Immature natural killer cell (primary cell): ENCODE data around the gene UQCR11. TPM values are rescaled to one million over a fixed set of nuclear protein-coding genes. Genes with fewer than 3 reads are reported as not detected.
A peak's percentile ranks its signal among the peaks of the same experiment; 100 is the strongest.

Source experiments
- DNase-seq, 3 donors: peaks; one replicate each; pipeline ENCODE4 v3.0.0; 2022; ENCODE audit warnings: mixed read lengths in 1 of 3
- H3K27ac Mint-ChIP-seq, 6 donors: one replicate each; pipeline ENCODE4 v1.8.0; 2020; ENCODE audit warnings: mixed read lengths in 6 of 6, mild to moderate bottlenecking in 5 of 6, inconsistent platforms in 4 of 6, moderate library complexity in 3 of 6
- H3K27me3 Mint-ChIP-seq, 3 donors: one replicate each; pipeline ENCODE4 v1.8.0; 2020 to 2021; ENCODE audit warnings: low read depth in 3 of 3, mild to moderate bottlenecking in 3 of 3, mixed read lengths in 3 of 3, moderate library complexity in 3 of 3, inconsistent platforms in 1 of 3
- H3K36me3 Mint-ChIP-seq, 3 donors: one replicate each; pipeline ENCODE4 v1.8.0; 2020; ENCODE audit warnings: mixed read lengths in 3 of 3, inconsistent platforms in 2 of 3, mild to moderate bottlenecking in 2 of 3
- H3K4me1 Mint-ChIP-seq, 2 donors: one replicate each; pipeline ENCODE4 v1.8.0; 2020; ENCODE audit warnings: inconsistent platforms in 2 of 2, mild to moderate bottlenecking in 2 of 2, mixed read lengths in 2 of 2, moderate library complexity in 1 of 2
- H3K4me3 Mint-ChIP-seq, 5 donors: one replicate each; pipeline ENCODE4 v1.8.0; 2020; ENCODE audit warnings: mild to moderate bottlenecking in 5 of 5, mixed read lengths in 5 of 5, inconsistent platforms in 3 of 5, moderate library complexity in 3 of 5
- H3K9me3 Mint-ChIP-seq, 6 donors: one replicate each; pipeline ENCODE4 v1.8.0; 2020; ENCODE audit warnings: mild to moderate bottlenecking in 6 of 6, mixed read lengths in 6 of 6, inconsistent platforms in 4 of 6, moderate library complexity in 3 of 6
- polyA plus RNA-seq, 3 donors: library from polyadenylated mRNA; unstranded; fragments of 300-500 nt; fragmentation: Illumina TruSeq; gene quantifications; one replicate each; pipeline ENCODE4 v1.2.3, GENCODE V29; 2021

UQCR11 gene
- polyA plus RNA-seq, 3 donors from 2014 or later = 572 to 1,041 (median 633) TPM

- Mint-ChIP-seq H3K9me3 (no peaks in the 10 kb centered on the region), H3K27me3 (peaks cover 0 to 2% (median 0%) of the 10 kb centered on the region in 3 donors), H3K4me3 (no peak overlapping the region), H3K36me3 (peaks cover 0 to 8% (median 6%) of the 10 kb centered on the region in 3 donors), H3K4me1 (peaks cover 5 to 11% of the 10 kb centered on the region in 2 donors), H3K27ac (no peak overlapping the region)
- DNase-seq = no peak
Observed at GRCh38 chr19:1584500-1585242, 20.6 kb downstream of the UQCR11 start.

DNA sequence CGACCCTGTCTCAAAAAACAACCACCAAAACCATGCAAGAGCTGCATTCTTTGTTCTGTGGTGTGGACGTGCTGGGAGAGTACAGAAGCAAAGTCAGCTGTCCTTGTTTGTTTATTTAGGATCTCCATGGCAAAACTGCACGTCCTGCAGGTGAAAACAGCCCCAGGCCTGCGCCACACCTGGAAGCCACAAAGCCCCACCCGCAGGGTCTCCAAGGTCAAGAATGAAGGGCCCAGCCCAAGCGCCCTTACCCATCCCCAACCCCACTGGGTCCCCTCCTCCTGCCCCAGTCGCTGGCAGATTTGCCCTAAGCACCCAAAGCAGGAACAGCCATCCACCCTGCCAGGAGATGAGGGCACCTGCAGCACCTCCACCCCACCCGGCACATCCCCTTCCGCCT, 23.1 kb downstream of the UQCR11 start:
- H3K4me1 Mint-ChIP-seq = peaks cover 5 to 6% of the 10 kb centered on the region in 2 donors
- peaks cover 0 to 8% (median 6%) of the 10 kb centered on the region in 3 donors for H3K36me3 Mint-ChIP-seq
- H3K27me3 Mint-ChIP-seq = no peaks in the 10 kb centered on the region
- H3K4me3 Mint-ChIP-seq = no peak overlapping the region
- H3K9me3 Mint-ChIP-seq = no peaks in the 10 kb centered on the region
- DNase-seq = no peak
- no peak overlapping the region for H3K27ac Mint-ChIP-seq

GRCh38 chr19:1580957-1581356, 24.3 kb downstream of the UQCR11 start:
- no peak for DNase-seq
- Mint-ChIP-seq H3K4me3 (no peak overlapping the region), H3K27me3 (peaks cover 0 to under 1% (median 0%) of the 10 kb centered on the region in 3 donors), H3K9me3 (no peaks in the 10 kb centered on the region), H3K36me3 (peaks cover 0 to 8% (median 6%) of the 10 kb centered on the region in 3 donors), H3K27ac (no peak overlapping the region), H3K4me1 (peaks cover 3% of the 10 kb centered on the region in 2 donors)

DNA sequence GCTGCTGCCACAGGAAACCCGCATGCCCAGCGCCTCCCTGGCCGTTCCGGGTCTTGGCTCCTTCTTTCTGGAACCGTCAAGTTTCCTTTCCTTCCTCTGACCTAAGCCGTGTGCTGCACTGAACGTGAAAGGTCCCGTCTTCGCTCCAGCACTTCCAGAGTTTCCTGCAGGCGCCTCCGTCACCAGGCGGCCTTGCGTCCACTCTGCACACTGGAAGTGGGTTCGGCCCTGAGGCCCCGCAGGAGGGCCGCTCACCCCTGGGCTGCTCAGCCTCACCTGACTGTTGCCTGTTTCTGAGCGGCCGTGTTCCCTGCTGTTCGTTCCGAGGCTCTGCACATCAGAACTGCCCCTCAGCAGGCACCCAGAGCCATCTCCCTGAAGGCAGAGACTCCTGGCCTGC, 24.9 kb downstream of the UQCR11 start:
- no peaks in the 10 kb centered on the region for H3K4me1 Mint-ChIP-seq
- H3K36me3 Mint-ChIP-seq = peaks cover 0 to 8% (median 6%) of the 10 kb centered on the region in 3 donors
- no peak overlapping the region for H3K27ac Mint-ChIP-seq
- no peak for DNase-seq
- no peaks in the 10 kb centered on the region for H3K9me3 Mint-ChIP-seq
- peaks cover 0 to 2% (median 0%) of the 10 kb centered on the region in 3 donors for H3K27me3 Mint-ChIP-seq
- H3K4me3 Mint-ChIP-seq = no peak overlapping the region

GRCh38 chr19:1579222-1579621, 26.0 kb downstream of the UQCR11 start:
- Mint-ChIP-seq H3K9me3 (no peaks in the 10 kb centered on the region), H3K36me3 (peaks cover 0 to 8% (median 6%) of the 10 kb centered on the region in 3 donors), H3K4me1 (no peaks in the 10 kb centered on the region), H3K27me3 (peaks cover 0 to 2% (median 0%) of the 10 kb centered on the region in 3 donors), H3K27ac (no peak overlapping the region), H3K4me3 (no peak overlapping the region)
- DNase-seq = no peak

- Mint-ChIP-seq H3K4me3 (no peak overlapping the region), H3K27me3 (peaks cover 0 to 2% (median 2%) of the 10 kb centered on the region in 3 donors), H3K36me3 (peaks cover 0 to 6% (median 4%) of the 10 kb centered on the region in 3 donors), H3K27ac (no peak overlapping the region), H3K9me3 (no peaks in the 10 kb centered on the region), H3K4me1 (no peaks in the 10 kb centered on the region)
- no peak for DNase-seq
Observed at GRCh38 chr19:1577929-1578618, 27.2 kb downstream of the UQCR11 start.

- peaks cover 0 to 2% (median 2%) of the 10 kb centered on the region in 3 donors for H3K27me3 Mint-ChIP-seq
Observed at GRCh38 chr19:1577090-1577928, 28.0 kb downstream of the UQCR11 start.

DNA sequence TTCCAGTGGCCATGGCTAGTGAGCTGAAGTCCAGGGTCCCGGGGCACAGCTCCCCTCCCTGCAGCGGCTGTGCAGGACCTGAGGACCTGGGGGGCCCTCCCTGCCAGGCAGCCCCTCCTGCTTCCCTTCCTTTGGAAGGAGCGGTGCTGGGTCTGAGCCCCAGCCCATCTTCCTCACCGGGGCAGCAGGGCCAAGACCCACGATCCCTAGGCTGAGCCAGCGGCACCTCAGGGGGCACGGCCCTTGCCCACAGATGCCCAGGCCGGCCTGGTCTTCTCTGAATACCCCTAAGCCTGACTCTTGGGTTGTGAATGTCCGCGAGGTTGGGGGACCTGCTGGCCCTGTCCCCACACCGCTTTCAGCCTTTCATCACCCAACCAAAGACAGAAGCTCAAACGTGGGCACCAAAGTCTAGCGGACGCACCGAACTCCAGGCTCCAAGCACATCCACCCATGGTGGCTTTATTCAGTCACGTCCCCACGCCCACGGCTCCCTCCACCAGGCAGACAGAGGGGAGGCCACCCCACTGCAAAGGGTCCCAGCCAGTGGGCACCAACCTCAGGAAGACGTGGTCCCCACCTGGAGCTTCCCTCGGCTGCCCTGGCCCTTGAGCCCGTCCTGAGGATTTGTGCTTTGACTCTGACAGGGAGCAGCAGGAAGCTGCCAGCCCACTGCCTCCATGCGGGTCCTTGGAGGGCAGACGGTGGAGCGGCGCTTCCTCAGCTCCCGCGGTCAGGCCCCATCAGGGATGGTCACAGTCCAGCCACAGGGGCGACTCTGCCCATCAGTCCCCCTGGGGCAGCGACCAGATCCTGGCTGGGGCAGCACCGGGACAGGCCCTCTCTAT, 28.8 kb downstream of the UQCR11 start:
- Mint-ChIP-seq H3K4me1 (no peaks in the 10 kb centered on the region), H3K27ac (no peak overlapping the region), H3K4me3 (no peak overlapping the region), H3K36me3 (peaks cover 0 to 6% (median 4%) of the 10 kb centered on the region in 3 donors), H3K9me3 (no peaks in the 10 kb centered on the region), H3K27me3 (peaks cover 2 to 3% (median 2%) of the 10 kb centered on the region in 3 donors)
- DNase-seq = no peak

More at GRCh38 chr19:1577090-1577928, 28.0 kb downstream of the UQCR11 start:
- Mint-ChIP-seq H3K9me3 (no peaks in the 10 kb centered on the region), H3K27ac (no peak overlapping the region), H3K36me3 (peaks cover 0 to 6% (median 4%) of the 10 kb centered on the region in 3 donors), H3K4me3 (no peak overlapping the region), H3K4me1 (no peaks in the 10 kb centered on the region)
- no peak for DNase-seq

DNA sequence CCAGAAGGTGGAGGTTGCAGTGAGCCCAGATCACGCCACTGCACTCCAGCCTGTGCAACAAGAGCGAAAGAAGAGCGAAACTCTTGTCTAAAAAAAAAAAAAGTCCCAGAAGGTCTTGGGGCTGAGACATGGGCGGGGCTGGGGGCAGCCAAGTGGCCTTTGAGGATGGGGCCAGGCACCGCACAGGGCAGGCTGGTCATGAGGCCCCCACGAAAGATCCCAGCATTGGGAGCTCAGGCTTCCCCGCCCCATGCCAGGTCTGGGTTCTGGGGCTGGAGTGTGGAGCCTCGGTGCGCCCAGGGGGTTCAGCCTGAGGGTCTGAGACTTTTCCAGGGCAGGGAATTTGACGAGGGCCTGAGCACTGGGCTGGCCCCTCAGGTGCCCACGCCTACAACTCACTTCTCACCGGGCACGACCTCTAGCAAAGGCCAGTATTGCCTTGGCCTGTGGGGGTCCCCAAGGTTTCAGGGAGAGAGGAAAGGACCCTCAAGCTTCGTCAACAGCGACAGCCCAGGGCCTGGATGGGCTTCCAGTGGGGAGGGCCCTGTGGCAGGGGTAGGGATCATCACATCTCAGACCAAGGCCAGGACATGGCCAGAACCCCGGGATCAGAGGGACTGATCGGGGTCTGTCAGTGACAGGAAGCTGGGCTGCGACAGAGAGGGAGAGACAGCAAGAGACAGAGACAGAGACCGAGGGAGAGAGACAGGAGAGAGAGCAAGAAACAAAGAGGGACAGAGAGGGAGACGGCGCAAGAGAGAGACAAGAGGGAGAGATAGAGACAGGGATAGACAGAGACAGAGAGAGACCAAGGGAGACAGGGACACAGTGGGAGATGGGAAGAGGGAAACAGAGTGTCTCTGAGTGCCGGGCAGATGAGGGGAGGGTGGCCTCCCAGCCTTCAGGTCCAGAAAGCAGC, 29.7 kb downstream of the UQCR11 start:
- Mint-ChIP-seq H3K9me3 (no peaks in the 10 kb centered on the region), H3K4me1 (no peaks in the 10 kb centered on the region), H3K4me3 (no peak overlapping the region), H3K36me3 (peaks cover 0 to 4% (median 3%) of the 10 kb centered on the region in 3 donors), H3K27me3 (peaks cover 2 to 4% (median 2%) of the 10 kb centered on the region in 3 donors), H3K27ac (peak overlapping the region in 3 of 6 donors; percentile 46 to 90 (median 55))
- DNase-seq = no peak

DNA sequence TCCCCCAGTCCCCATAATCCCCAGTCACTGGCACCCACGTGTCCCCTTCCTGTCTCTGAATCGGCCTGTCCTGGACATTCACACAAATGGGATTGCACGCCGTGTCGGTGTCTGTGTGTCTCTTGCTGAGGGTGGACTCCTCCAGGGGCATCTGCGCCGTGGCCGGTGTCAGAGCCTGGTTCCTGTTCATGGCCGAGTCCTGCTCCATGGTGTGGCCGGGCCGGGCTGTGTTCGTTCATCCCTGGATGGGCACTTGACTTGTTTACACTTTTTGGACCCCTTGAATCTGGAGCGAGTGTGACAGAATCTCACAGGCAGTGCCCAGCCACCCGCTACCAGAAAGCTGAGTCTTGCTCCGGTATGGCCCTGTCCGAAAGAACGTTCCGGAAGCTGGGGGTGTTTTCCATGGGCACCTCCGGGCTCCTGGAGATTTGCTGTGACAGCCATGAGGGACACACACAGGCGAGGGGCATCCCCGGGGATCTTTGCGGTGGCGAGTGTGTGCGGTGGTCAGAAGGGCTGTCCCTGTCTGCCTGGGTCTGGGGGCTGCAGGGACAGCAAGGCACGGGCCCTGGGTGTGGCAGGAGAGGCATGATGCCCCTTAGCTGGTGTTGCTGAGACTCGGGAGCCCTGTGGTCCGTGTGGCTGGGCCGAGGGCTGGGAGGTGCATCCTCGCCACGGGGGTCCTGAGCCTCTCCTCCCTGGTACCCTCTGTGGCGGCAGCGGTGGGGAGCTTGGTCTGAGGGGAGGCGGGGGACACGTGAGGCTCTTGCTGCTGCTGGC, 30.7 kb downstream of the UQCR11 start:
- H3K27me3 Mint-ChIP-seq = peaks cover 5 to 6% (median 6%) of the 10 kb centered on the region in 3 donors
- no peaks in the 10 kb centered on the region for H3K4me1 Mint-ChIP-seq
- H3K36me3 Mint-ChIP-seq = no peaks in the 10 kb centered on the region
- no peak for DNase-seq
- no peak overlapping the region for H3K4me3 Mint-ChIP-seq
- H3K27ac Mint-ChIP-seq = no peak overlapping the region
- H3K9me3 Mint-ChIP-seq = no peaks in the 10 kb centered on the region

DNA sequence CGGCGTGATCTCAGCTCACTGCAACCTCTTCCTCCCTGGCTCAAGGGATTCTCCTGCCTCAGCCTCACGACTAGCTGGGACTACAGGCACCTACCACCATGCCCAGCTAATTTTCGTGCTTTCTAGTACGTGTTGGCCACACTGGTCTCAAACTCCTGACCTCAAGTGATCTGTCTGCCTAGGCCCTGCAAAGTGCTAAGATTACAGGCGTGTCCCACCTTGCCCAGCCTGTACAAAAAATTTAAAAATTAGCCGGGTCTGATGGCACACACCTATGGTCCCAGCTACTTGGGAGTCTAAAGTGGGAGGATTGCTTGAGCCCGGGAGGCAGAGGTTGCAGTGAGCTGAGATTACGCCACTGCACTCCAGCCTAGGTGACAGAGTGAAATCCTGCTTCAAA, 32.5 kb downstream of the UQCR11 start:
- H3K27me3 Mint-ChIP-seq = peaks cover 5 to 6% (median 6%) of the 10 kb centered on the region in 3 donors
- H3K27ac Mint-ChIP-seq = no peak overlapping the region
- no peak overlapping the region for H3K4me3 Mint-ChIP-seq
- H3K4me1 Mint-ChIP-seq = no peaks in the 10 kb centered on the region
- H3K9me3 Mint-ChIP-seq = no peaks in the 10 kb centered on the region
- DNase-seq = no peak
- H3K36me3 Mint-ChIP-seq = no peaks in the 10 kb centered on the region

DNA sequence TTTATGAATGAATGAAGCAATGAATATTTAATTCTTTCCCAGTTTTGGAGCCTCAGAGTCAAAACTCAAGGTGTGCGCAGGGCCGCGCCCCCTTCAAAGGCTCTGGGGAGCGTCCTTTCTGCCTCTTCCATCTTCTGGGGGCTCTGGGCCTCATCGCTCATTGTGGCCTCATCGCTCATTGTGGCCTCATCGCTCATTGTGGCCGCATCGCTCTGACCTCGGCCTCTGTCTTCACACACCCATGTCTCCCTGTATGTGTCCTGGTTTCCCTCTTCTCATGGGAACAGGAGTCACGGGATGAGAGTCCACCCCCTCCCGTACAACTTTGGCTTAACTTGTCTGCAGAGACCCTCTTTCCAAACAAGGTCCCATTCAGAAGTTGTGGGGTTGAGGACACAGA, 33.9 kb downstream of the UQCR11 start:
- Mint-ChIP-seq H3K4me3 (no peak overlapping the region), H3K36me3 (no peaks in the 10 kb centered on the region), H3K4me1 (no peaks in the 10 kb centered on the region), H3K27ac (no peak overlapping the region), H3K9me3 (no peaks in the 10 kb centered on the region), H3K27me3 (peaks cover 5 to 6% (median 6%) of the 10 kb centered on the region in 3 donors)
- no peak for DNase-seq
